H1 (cell line): Measurements from ENCODE around the gene ECSIT. TPM values are rescaled to one million over a fixed set of nuclear protein-coding genes. Genes with fewer than 3 reads are reported as not detected.

Experiments
- CTCF ChIA-PET: fragments of 300-600 bp; sonication (Branson Sonifier 250); formaldehyde crosslinking; loops from one replicate; lab custom pipeline; 2021; ENCODE audit not compliant: partially characterized antibody; lab: Charles Lee
- POLR2A ChIA-PET: fragments of 300-600 bp; sonication (Branson Sonifier 250); formaldehyde crosslinking; loops from one replicate; lab custom pipeline; 2021; ENCODE audit warnings: inconsistent platforms; ENCODE audit not compliant: partially characterized antibody; lab: Charles Lee
- DNase-seq, 2 experiments: peaks; one replicate each; pipeline versions ENCODE4 v3.0.0 to v3.0.0-alpha.2; 2010 to 2022; ENCODE audit warnings: low spot score in 2 of 2, low read depth in 1 of 2, mixed read lengths in 1 of 2
- FAIRE-seq: peaks from 2 replicates; lab custom pipeline; 2011; peaks lifted over from hg19 to GRCh38; lab: Jason Lieb, UNC
- H2AFZ ChIP-seq: 2 replicates; pipeline ENCODE4 v1.8.1; 2012; ENCODE audit warnings: low read length, inconsistent platforms
- H2AK5ac ChIP-seq: 2 replicates; pipeline ENCODE4 v1.6.1; 2013; ENCODE audit warnings: low read depth, low read length
- H2BK120ac ChIP-seq: replicated peaks from 2 replicates; pipeline ENCODE3; 2013; ENCODE audit warnings: low read depth, low read length, inconsistent platforms
- H2BK12ac ChIP-seq: 2 replicates; pipeline ENCODE4 v1.6.1; 2013; ENCODE audit warnings: low read depth, low read length
- H2BK15ac ChIP-seq: 2 replicates; pipeline ENCODE4 v1.6.1; 2013; ENCODE audit warnings: low read length
- H2BK20ac ChIP-seq: 2 replicates; pipeline ENCODE4 v1.6.1; 2013; ENCODE audit warnings: low read length
- H2BK5ac ChIP-seq: 2 replicates; pipeline ENCODE4 v1.6.1; 2013; ENCODE audit warnings: low read depth, low read length
- H3K14ac ChIP-seq: 2 replicates; pipeline ENCODE4 v1.6.1; 2013; ENCODE audit warnings: inconsistent platforms; ENCODE audit not compliant: insufficient read length
- H3K18ac ChIP-seq: 2 replicates; pipeline ENCODE4 v1.6.1; 2013; ENCODE audit warnings: low read length; ENCODE audit errors: extremely low read depth
- H3K23ac ChIP-seq: 2 replicates; pipeline ENCODE4 v1.6.1; 2013; ENCODE audit warnings: inconsistent platforms; ENCODE audit not compliant: insufficient read length
- H3K23me2 ChIP-seq: 2 replicates; pipeline ENCODE4 v1.6.1; 2013; ENCODE audit warnings: low read depth, low read length
- H3K27ac ChIP-seq: 2 replicates; pipeline ENCODE4 v1.6.1; 2011; ENCODE audit warnings: low read depth, low read length, inconsistent platforms
- H3K27me3 ChIP-seq, 4 experiments: replicated peaks in 1 of 4; 1 replicate in 1 of 4; 2 replicates in 3 of 4; pipeline versions ENCODE4 v1.6.1 to v1.8.1; 2011 to 2013; ENCODE audit warnings: low read length in 3 of 4, mild to moderate bottlenecking in 3 of 4, inconsistent platforms in 2 of 4, mixed read lengths in 2 of 4, moderate library complexity in 1 of 4; ENCODE audit not compliant: control insufficient read depth in 3 of 4, insufficient read depth in 3 of 4; ENCODE audit errors: extremely low read depth in 1 of 4
- H3K36me3 ChIP-seq, 4 experiments: 2 replicates each; pipeline versions ENCODE4 v1.6.1 to v1.8.1; 2011 to 2013; ENCODE audit warnings: mild to moderate bottlenecking in 4 of 4, low read length in 3 of 4, moderate library complexity in 2 of 4, control low read depth in 1 of 4, inconsistent platforms in 1 of 4; ENCODE audit not compliant: insufficient read depth in 4 of 4, control insufficient read depth in 2 of 4
- H3K4ac ChIP-seq: replicated peaks from 2 replicates; pipeline ENCODE3; 2013; ENCODE audit warnings: low read length, low read depth, mixed read lengths, inconsistent platforms; ENCODE audit not compliant: insufficient read length
- H3K4me1 ChIP-seq, 4 experiments: replicated peaks in 1 of 4; 1 replicate in 1 of 4; 2 replicates in 3 of 4; pipeline versions ENCODE4 v1.6.1 to v1.8.1; 2011 to 2013; ENCODE audit warnings: low read length in 3 of 4, inconsistent platforms in 2 of 4, mixed read lengths in 1 of 4; ENCODE audit not compliant: insufficient read depth in 4 of 4, control insufficient read depth in 3 of 4
- H3K4me2 ChIP-seq, 2 experiments: 2 replicates each; pipeline versions ENCODE4 v1.6.1 to v1.8.1; 2011 to 2013; ENCODE audit warnings: low read depth in 2 of 2, low read length in 2 of 2, control low read depth in 1 of 2, inconsistent platforms in 1 of 2, mild to moderate bottlenecking in 1 of 2; ENCODE audit not compliant: insufficient read depth in 1 of 2
- H3K4me3 ChIP-seq, 4 experiments: fragments of 200-600, 300-600 bp in 1 of 4; sonication (generic), shearing (Covaris generic), sonication (Bioruptor Twin) in 1 of 4; 2 replicates each; pipeline versions ENCODE4 v1.5.1 to v1.8.1; 2011 to 2016; ENCODE audit warnings: low read length in 4 of 4, low read depth in 3 of 4, control low read depth in 2 of 4, inconsistent platforms in 2 of 4, mild to moderate bottlenecking in 2 of 4, mixed read lengths in 1 of 4, moderate library complexity in 1 of 4; ENCODE audit not compliant: insufficient read depth in 2 of 4; ENCODE audit errors: extremely low read depth in 1 of 4
- H3K56ac ChIP-seq: replicated peaks from 2 replicates; pipeline ENCODE3; 2013; ENCODE audit warnings: low read depth, mild to moderate bottlenecking, mixed read lengths, low read length, inconsistent platforms; ENCODE audit not compliant: insufficient read length
- H3K79me1 ChIP-seq: 2 replicates; pipeline ENCODE4 v1.6.1; 2013; ENCODE audit warnings: low read depth, low read length, control low read depth
- H3K79me2 ChIP-seq, 2 experiments: 2 replicates each; pipeline versions ENCODE4 v1.6.1 to v1.8.1; 2012 to 2013; ENCODE audit warnings: low read length in 2 of 2, mild to moderate bottlenecking in 2 of 2, inconsistent platforms in 1 of 2; ENCODE audit not compliant: insufficient read depth in 2 of 2, control insufficient read depth in 1 of 2
- H3K9ac ChIP-seq, 4 experiments: replicated peaks in 1 of 4; 1 replicate in 1 of 4; 2 replicates in 3 of 4; pipeline versions ENCODE4 v1.6.1 to v1.8.1; 2011 to 2013; ENCODE audit warnings: low read depth in 3 of 4, low read length in 3 of 4, control low read depth in 2 of 4, mild to moderate bottlenecking in 2 of 4, moderate library complexity in 2 of 4, inconsistent platforms in 1 of 4; ENCODE audit errors: extremely low read depth in 1 of 4
- H3K9me3 ChIP-seq, 2 experiments: 2 replicates each; pipeline versions ENCODE4 v1.6.1 to v1.8.1; 2012 to 2013; ENCODE audit warnings: mild to moderate bottlenecking in 2 of 2, moderate library complexity in 2 of 2, control low read depth in 1 of 2, inconsistent platforms in 1 of 2, low read depth in 1 of 2, low read length in 1 of 2, mixed read lengths in 1 of 2; ENCODE audit not compliant: insufficient read depth in 2 of 2
- H4K20me1 ChIP-seq, 2 experiments: replicated peaks in 1 of 2; 2 replicates each; pipeline versions ENCODE3 to v1.8.1; 2011 to 2013; ENCODE audit warnings: inconsistent platforms in 2 of 2, low read length in 2 of 2, mild to moderate bottlenecking in 1 of 2; ENCODE audit not compliant: insufficient read depth in 2 of 2, control insufficient read depth in 1 of 2
- H4K5ac ChIP-seq: 2 replicates; pipeline ENCODE4 v1.6.1; 2013; ENCODE audit warnings: low read length, low read depth, mixed read lengths, inconsistent platforms; ENCODE audit not compliant: insufficient read length
- H4K8ac ChIP-seq: 2 replicates; pipeline ENCODE4 v1.8.0; 2013; ENCODE audit warnings: mild to moderate bottlenecking, moderate library complexity, low read length, inconsistent platforms; ENCODE audit not compliant: insufficient read depth; ENCODE audit errors: extremely low read depth
- H4K91ac ChIP-seq: replicated peaks from 2 replicates; pipeline ENCODE3; 2013; ENCODE audit warnings: low read length, mixed read lengths, inconsistent platforms; ENCODE audit not compliant: insufficient read length
- ATF3 ChIP-seq: IDR thresholded peaks from 2 replicates; pipeline ENCODE4 v1.6.1; 2011; ENCODE audit warnings: low read depth, mild to moderate bottlenecking, low read length; ENCODE audit not compliant: insufficient read depth
- BRCA1 ChIP-seq: IDR thresholded peaks from 2 replicates; pipeline ENCODE4 v1.6.1; 2012; ENCODE audit warnings: low read depth, low read length, improper control_type of control experiment
- CHD1 ChIP-seq: IDR thresholded peaks from 2 replicates; pipeline ENCODE4 v1.6.1; 2012; ENCODE audit warnings: low read depth, low read length, improper control_type of control experiment
- CREB1 ChIP-seq: IDR thresholded peaks from 2 replicates; pipeline ENCODE4 v1.6.1; 2012; ENCODE audit warnings: inconsistent platforms
- E2F6 ChIP-seq: IDR thresholded peaks from 2 replicates; pipeline ENCODE4 v1.6.1; 2012; ENCODE audit warnings: inconsistent platforms
- KDM4A ChIP-seq: IDR thresholded peaks from one replicate; pipeline ENCODE4 v1.7.1; 2012; ENCODE audit warnings: low read depth, mild to moderate bottlenecking, moderate library complexity, low read length, inconsistent platforms; ENCODE audit not compliant: severe bottlenecking
- NRF1 ChIP-seq: IDR thresholded peaks from 2 replicates; pipeline ENCODE4 v1.6.1; 2011; ENCODE audit warnings: mild to moderate bottlenecking, low read depth, low read length, improper control_type of control experiment
- PHF8 ChIP-seq: fragments of 200-600 bp; sonication (generic); conservative IDR thresholded peaks from 2 replicates; pipeline ENCODE4 v1.7.1; 2012; ENCODE audit warnings: low read depth, mild to moderate bottlenecking, inconsistent platforms, low read length, moderate library complexity
- RFX5 ChIP-seq: IDR thresholded peaks from 2 replicates; pipeline ENCODE4 v1.6.1; 2011; ENCODE audit warnings: low read depth, low read length, improper control_type of control experiment, borderline replicate concordance
- RXRA ChIP-seq: IDR thresholded peaks from 2 replicates; pipeline ENCODE4 v1.6.1; 2011; ENCODE audit warnings: low read depth, mild to moderate bottlenecking, low read length, moderate library complexity; ENCODE audit not compliant: insufficient read depth
- SP1 ChIP-seq: IDR thresholded peaks from 2 replicates; pipeline ENCODE4 v1.6.1; 2011; ENCODE audit warnings: low read depth, low read length
- TAF1 ChIP-seq: IDR thresholded peaks from 2 replicates; pipeline ENCODE4 v1.6.1; 2011; ENCODE audit warnings: mild to moderate bottlenecking, low read depth, low read length
- TEAD4 ChIP-seq: IDR thresholded peaks from 2 replicates; pipeline ENCODE4 v1.6.1; 2012; ENCODE audit warnings: low read depth, low read length, inconsistent platforms, mixed read lengths
- WGBS, 2 experiments: shearing (Covaris generic) in 1 of 2; methylation state at CpG; one replicate each; pipeline versions ENCODE4 v1.1.6 to v1.1.7; 2013 to 2015; ENCODE audit warnings: low lambda C conversion rate in 2 of 2, mixed read lengths in 2 of 2, inconsistent platforms in 1 of 2, low coverage in 1 of 2, missing lambda C conversion rate in 1 of 2; ENCODE audit not compliant: insufficient replicate concordance in 2 of 2, insufficient coverage in 1 of 2, insufficient read length in 1 of 2; ENCODE audit errors: extremely low coverage in 1 of 2, missing lambda C conversion rate in 1 of 2; 5-methylcytosine and 5-hydroxymethylcytosine counted together
- polyA plus RNA-seq, 7 experiments: library from polyadenylated mRNA; depleted of rRNA in 3 of 7; stranded (reverse) in 5 of 7; unstranded in 2 of 7; fragments of >200 nt in 5 of 7; fragments of 200-250 nt in 2 of 7; gene quantifications; 1 replicate in 5 of 7; 2 replicates in 1 of 7; 4 replicates in 1 of 7; pipeline versions ENCODE4 v1.2.1 to v1.2.3, GENCODE V29; 2011 to 2013; ENCODE audit warnings: missing spikeins in 2 of 7, mixed read lengths in 2 of 7
- total RNA-seq: library from RNA; stranded (reverse); fragmentation: NEBNext Ultra II Directional; extraction: Animal tissue kit (Norgen Biotek cat#: 25700); gene quantifications from 2 replicates; pipeline ENCODE4 v1.2.1, GENCODE V29; 2021

The ECSIT gene
- total and polyA plus RNA-seq, 2 of the 8 experiments (the other 6 are each of a cell fraction or from before 2014, with no cell fraction given): 55.7 to 74.1 TPM

- Histone ChIP-seq H4K91ac (no peak overlapping the region), H2BK20ac (no peak overlapping the region), H2BK120ac (no peak overlapping the region), H3K4me1 (no peaks in the 10 kb centered on the region; a peak in 3 of 7 replicates), H2BK5ac (no peak overlapping the region), H3K27ac (no peak overlapping the region), H3K23ac (no peak overlapping the region), H3K79me1 (no peaks in the 10 kb centered on the region), H3K9ac (no peak overlapping the region), H4K20me1 (no peaks in the 10 kb centered on the region), H3K4me3 (no peak overlapping the region), H3K9me3 (no peaks in the 10 kb centered on the region), H3K4me2 (no peak overlapping the region), H3K36me3 (no peaks in the 10 kb centered on the region), H3K18ac (no peak overlapping the region), H2AK5ac (no peak overlapping the region), H3K23me2 (peaks cover 4% of the 10 kb centered on the region; the same call in 1 of the 2 replicates), H2BK15ac (no peak overlapping the region), H3K4ac (no peak overlapping the region), H3K56ac (no peak overlapping the region), H3K27me3 (no peaks in the 10 kb centered on the region; a peak in 1 of 7 replicates), H2BK12ac (no peak overlapping the region), H4K5ac (no peak overlapping the region), H3K14ac (no peak overlapping the region), H4K8ac (no peak overlapping the region), H3K79me2 (no peaks in the 10 kb centered on the region), H2AFZ (no peak overlapping the region)
- WGBS, 2 experiments: 19% methylated on average over 9 of the region's 9 CpGs; no CpG with 5 or more reads in 1 of the 2 experiments
- DNase-seq: peak; percentile 82 to 83
- peak; percentile 75 for FAIRE-seq
- ChIA-PET POLR2A (interaction anchor here (1.5 to 2.8 kb wide), 2 partner anchors 28 to 67 kb away, joined by 3 to 9 read pairs; partner anchors contain the start of gene ELOF1), CTCF (interaction anchor here (0.5 to 2.2 kb wide), 7 partner anchors 8 to 168 kb away, joined by 3 to 9 read pairs (median 3); partner anchors contain the start of genes CNN1 and ZNF653)
- TF ChIP-seq TAF1 (no peak; the same call in 1 of the 2 replicates), CREB1 (peak; percentile 46; the same call in 1 of the 2 replicates), TEAD4 (no peak), BRCA1 (no peak), RFX5 (no peak), KDM4A (no peak), PHF8 (no peak), NRF1 (peak; percentile 89), CHD1 (no peak), ATF3 (0 out of 2 replicates have a peak, but pooled peaks have one; percentile 29), RXRA (no peak), E2F6 (peak; percentile 90), SP1 (peak; percentile 74)
These were observed 1.5 kb upstream of the ECSIT start for GRCh38 chr19:11530432-11530831.
